Skeletal muscle satellite cell (primary cell): ENCODE results near the gene GPATCH8.

Experiments
- H3K27me3 ChIP-seq: 2 replicates; pipeline ENCODE4 v1.7.0; 2013; ENCODE audit warnings: low read length; ENCODE audit not compliant: control insufficient read depth, insufficient read depth
- H3K36me3 ChIP-seq: 2 replicates; pipeline ENCODE4 v1.7.0; 2013; ENCODE audit warnings: mild to moderate bottlenecking, control low read depth, low read length; ENCODE audit not compliant: insufficient read depth
- H3K4me1 ChIP-seq: 2 replicates; pipeline ENCODE4 v1.7.0; 2013; ENCODE audit warnings: low read length; ENCODE audit not compliant: control insufficient read depth, insufficient read depth
- H3K4me2 ChIP-seq: 2 replicates; pipeline ENCODE4 v1.7.0; 2013; ENCODE audit warnings: mild to moderate bottlenecking, low read length
- H3K4me3 ChIP-seq: 2 replicates; pipeline ENCODE4 v1.7.0; 2013; ENCODE audit warnings: low read length
- H3K9ac ChIP-seq: 2 replicates; pipeline ENCODE4 v1.7.0; 2013; ENCODE audit warnings: mild to moderate bottlenecking, low read depth, low read length, moderate library complexity
- H3K9me3 ChIP-seq: replicated peaks from 2 replicates; pipeline ENCODE4 v1.7.0; 2013; ENCODE audit warnings: mild to moderate bottlenecking, control low read depth, low read length

The GPATCH8 gene

GRCh38 chr17:44473367-44473766 lies 29.8 kb downstream of the GPATCH8 start:
- Histone ChIP-seq H3K27me3 (no peaks in the 10 kb centered on the region), H3K4me2 (no peak overlapping the region), H3K9me3 (no peaks in the 10 kb centered on the region), H3K4me1 (no peaks in the 10 kb centered on the region), H3K4me3 (no peak overlapping the region), H3K36me3 (peaks cover 12% of the 10 kb centered on the region), H3K9ac (no peak overlapping the region)

- Histone ChIP-seq H3K9me3 (no peaks in the 10 kb centered on the region), H3K36me3 (peaks cover 12% of the 10 kb centered on the region), H3K27me3 (no peaks in the 10 kb centered on the region), H3K4me1 (peaks cover 20% of the 10 kb centered on the region), H3K4me2 (no peak overlapping the region), H3K4me3 (no peak overlapping the region), H3K9ac (no peak overlapping the region)
Measured at GRCh38 chr17:44469676-44470075, 33.5 kb downstream of the GPATCH8 start.

GRCh38 chr17:44467108-44467507 lies 36.1 kb downstream of the GPATCH8 start:
- Histone ChIP-seq H3K36me3 (peaks cover 11% of the 10 kb centered on the region), H3K4me2 (peak overlapping the region; percentile 49), H3K9me3 (no peaks in the 10 kb centered on the region), H3K4me1 (peaks cover 26% of the 10 kb centered on the region), H3K27me3 (no peaks in the 10 kb centered on the region), H3K4me3 (no peak overlapping the region), H3K9ac (no peak overlapping the region)

DNA sequence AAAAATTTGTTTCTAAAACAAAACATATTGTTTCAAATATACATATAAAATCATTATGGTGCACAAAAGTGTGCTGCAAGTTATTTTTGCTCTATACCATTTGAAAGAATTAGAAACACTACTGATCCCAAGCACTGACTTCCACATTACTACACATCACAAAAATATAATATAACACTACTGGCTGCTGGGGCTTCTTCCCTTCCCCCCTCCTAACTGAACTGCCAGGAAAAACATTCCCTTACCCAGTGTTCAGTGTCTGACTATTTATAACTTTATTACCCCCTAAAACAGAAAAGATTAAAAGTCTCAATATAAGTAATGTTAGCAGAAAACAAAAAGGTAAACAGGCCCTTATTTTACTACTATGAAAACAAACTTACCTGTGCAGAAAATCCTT lies 36.9 kb downstream of the GPATCH8 start:
- peaks cover 12% of the 10 kb centered on the region for H3K36me3 ChIP-seq

GRCh38 chr17:44465897-44466296 lies 37.3 kb downstream of the GPATCH8 start:
- H3K4me2 ChIP-seq, result peak overlapping the region; percentile 49
- H3K36me3 ChIP-seq, result peaks cover 10% of the 10 kb centered on the region
- H3K9me3 ChIP-seq, result no peaks in the 10 kb centered on the region
- peaks cover 26% of the 10 kb centered on the region for H3K4me1 ChIP-seq
- no peak overlapping the region for H3K4me3 ChIP-seq
- no peaks in the 10 kb centered on the region for H3K27me3 ChIP-seq
- no peak overlapping the region for H3K9ac ChIP-seq

More for the DNA sequence above, 36.9 kb downstream of the GPATCH8 start:
- Histone ChIP-seq H3K9ac (no peak overlapping the region), H3K4me2 (peak overlapping the region; percentile 49), H3K4me3 (no peak overlapping the region), H3K9me3 (no peaks in the 10 kb centered on the region), H3K27me3 (no peaks in the 10 kb centered on the region), H3K4me1 (peaks cover 26% of the 10 kb centered on the region)

- Histone ChIP-seq H3K4me1 (peaks cover 26% of the 10 kb centered on the region), H3K36me3 (peaks cover 10% of the 10 kb centered on the region), H3K4me2 (no peak overlapping the region), H3K9me3 (no peaks in the 10 kb centered on the region), H3K9ac (no peak overlapping the region), H3K4me3 (no peak overlapping the region), H3K27me3 (no peaks in the 10 kb centered on the region)
Measured at GRCh38 chr17:44465276-44465675, 37.9 kb downstream of the GPATCH8 start.

- no peaks in the 10 kb centered on the region for H3K27me3 ChIP-seq
- H3K4me3 ChIP-seq, result no peak overlapping the region
- H3K4me2 ChIP-seq, result no peak overlapping the region
Measured at GRCh38 chr17:44464037-44464436, 39.2 kb downstream of the GPATCH8 start.

GRCh38 chr17:44451832-44452231 lies 51.4 kb downstream of the GPATCH8 start:
- H3K27me3 ChIP-seq, result no peaks in the 10 kb centered on the region
- no peaks in the 10 kb centered on the region for H3K4me1 ChIP-seq
- no peak overlapping the region for H3K4me2 ChIP-seq
- no peak overlapping the region for H3K4me3 ChIP-seq
- H3K36me3 ChIP-seq, result no peaks in the 10 kb centered on the region
- H3K9ac ChIP-seq, result no peak overlapping the region
- no peaks in the 10 kb centered on the region for H3K9me3 ChIP-seq

More at GRCh38 chr17:44464037-44464436, 39.2 kb downstream of the GPATCH8 start:
- Histone ChIP-seq H3K9ac (no peak overlapping the region), H3K4me1 (peaks cover 26% of the 10 kb centered on the region), H3K9me3 (no peaks in the 10 kb centered on the region), H3K36me3 (peaks cover 10% of the 10 kb centered on the region)

DNA sequence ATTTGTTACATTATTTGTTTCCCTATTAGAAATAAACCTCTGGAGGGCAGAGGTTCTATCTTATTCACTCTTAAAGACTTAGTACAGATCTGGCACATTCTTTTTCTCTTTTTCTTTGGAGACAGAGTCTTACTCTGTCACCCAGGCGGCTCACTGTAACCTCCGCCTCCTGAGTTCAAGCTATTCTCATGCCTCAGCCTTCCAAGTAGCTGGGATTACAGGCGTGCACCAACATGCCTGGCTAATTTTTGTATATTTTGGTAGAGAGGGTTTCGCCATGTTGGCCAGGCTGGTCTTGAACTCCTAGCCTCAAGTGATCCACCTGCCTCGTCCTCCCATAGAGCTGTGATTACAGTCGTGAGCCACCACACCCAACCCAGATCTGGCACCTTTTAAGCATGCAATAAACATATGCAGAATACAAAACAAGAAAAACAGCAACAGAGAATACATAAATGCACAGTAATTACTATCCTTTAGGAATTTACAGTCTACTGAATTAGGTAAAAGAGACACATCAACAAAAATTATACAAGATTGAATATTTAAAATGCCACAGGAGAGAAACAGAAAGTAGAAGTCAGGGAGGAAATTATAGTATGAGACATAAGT lies 52.1 kb downstream of the GPATCH8 start:
- no peak overlapping the region for H3K9ac ChIP-seq
- H3K4me2 ChIP-seq, result no peak overlapping the region
- no peaks in the 10 kb centered on the region for H3K4me1 ChIP-seq
- no peaks in the 10 kb centered on the region for H3K36me3 ChIP-seq
- H3K27me3 ChIP-seq, result no peaks in the 10 kb centered on the region
- H3K4me3 ChIP-seq, result no peak overlapping the region
- H3K9me3 ChIP-seq, result no peaks in the 10 kb centered on the region

DNA sequence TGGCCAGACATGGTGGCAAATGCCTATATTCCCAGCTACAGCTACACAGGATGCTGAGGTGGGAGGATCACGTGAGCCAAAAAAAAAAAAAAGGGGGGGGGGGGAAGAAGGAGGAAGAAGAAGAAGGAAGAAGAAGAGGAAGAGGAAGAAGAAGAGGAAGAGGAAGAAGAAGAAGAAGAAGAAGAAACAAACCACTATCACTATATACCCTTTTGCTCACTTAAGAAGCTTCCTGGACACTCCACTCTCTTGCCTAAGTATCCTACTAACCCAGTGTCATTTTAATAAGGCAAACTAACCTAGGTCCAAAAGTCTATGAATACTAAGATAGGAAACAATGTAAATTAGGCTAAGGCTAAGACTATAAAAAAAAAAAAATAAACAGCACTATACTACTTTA lies 54.8 kb downstream of the GPATCH8 start:
- no peak overlapping the region for H3K4me3 ChIP-seq
- no peak overlapping the region for H3K9ac ChIP-seq
- H3K4me1 ChIP-seq, result peaks cover 7% of the 10 kb centered on the region
- H3K27me3 ChIP-seq, result no peaks in the 10 kb centered on the region
- H3K36me3 ChIP-seq, result no peaks in the 10 kb centered on the region
- H3K4me2 ChIP-seq, result no peak overlapping the region
- no peaks in the 10 kb centered on the region for H3K9me3 ChIP-seq

DNA sequence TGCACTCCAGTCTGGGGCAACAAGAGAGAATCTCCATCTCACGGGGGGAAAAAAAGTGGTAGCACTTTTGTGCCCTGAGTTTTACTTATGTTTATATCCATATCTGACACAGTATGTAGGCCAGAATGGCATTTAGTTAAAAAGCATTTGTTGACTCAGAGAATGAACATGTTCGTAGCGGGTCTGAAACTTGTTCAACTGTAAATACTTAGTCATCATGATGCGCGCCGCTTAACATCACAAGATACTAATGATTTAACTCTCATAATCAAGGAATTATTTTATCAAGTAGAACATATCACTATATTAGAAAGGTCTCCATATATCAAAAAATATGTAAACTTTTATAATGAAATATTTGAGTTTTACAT lies 58.5 kb downstream of the GPATCH8 start:
- H3K4me2 ChIP-seq, result no peak overlapping the region
- H3K36me3 ChIP-seq, result no peaks in the 10 kb centered on the region
- H3K4me1 ChIP-seq, result peaks cover 7% of the 10 kb centered on the region
- no peak overlapping the region for H3K4me3 ChIP-seq
- H3K9me3 ChIP-seq, result no peaks in the 10 kb centered on the region
- no peaks in the 10 kb centered on the region for H3K27me3 ChIP-seq
- H3K9ac ChIP-seq, result no peak overlapping the region

DNA sequence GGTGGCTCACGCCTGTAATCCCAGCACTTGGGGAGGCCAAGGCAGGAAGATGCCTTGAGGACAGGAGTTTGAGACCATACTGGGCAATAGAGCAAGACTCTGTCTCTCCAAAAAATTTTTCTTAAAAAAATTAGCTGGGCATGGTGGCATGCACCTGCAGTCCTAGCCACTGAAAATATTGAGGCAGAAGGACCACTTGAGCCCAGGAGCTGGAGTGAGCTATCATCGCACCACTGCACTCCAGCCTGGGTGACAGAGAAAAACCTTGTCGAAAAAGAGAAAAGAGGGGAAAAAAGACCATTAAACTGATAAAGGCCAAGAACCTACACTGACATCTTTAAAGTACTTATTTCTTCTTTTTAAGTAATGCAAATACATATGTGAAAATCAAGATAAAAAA lies 60.4 kb downstream of the GPATCH8 start:
- no peak overlapping the region for H3K4me3 ChIP-seq
- H3K9me3 ChIP-seq, result no peaks in the 10 kb centered on the region
- H3K36me3 ChIP-seq, result no peaks in the 10 kb centered on the region

More for the DNA sequence above, 60.4 kb downstream of the GPATCH8 start:
- Histone ChIP-seq H3K4me1 (peaks cover 22% of the 10 kb centered on the region), H3K9ac (no peak overlapping the region), H3K4me2 (no peak overlapping the region), H3K27me3 (no peaks in the 10 kb centered on the region)
